SK-N-SH (cell line): Measurements from ENCODE around the gene ARHGAP26. TPM values are rescaled to one million over a fixed set of nuclear protein-coding genes. Genes with fewer than 3 reads are reported as not detected.

ENCODE experiments used
- CTCF ChIA-PET: fragments of 300-600, 350-600 bp; formaldehyde crosslinking; extraction: SDS; loops from one replicate; lab custom pipeline; 2021; lab: Yijun Ruan, JAX
- POLR2A ChIA-PET: fragments of 350-600 bp; sonication (Branson Sonifier 250); formaldehyde crosslinking; extraction: SDS; loops from one replicate; lab custom pipeline; 2020; ENCODE audit warnings: antibody characterized with exemption, inconsistent platforms; lab: Yijun Ruan, JAX
- DNase-seq: peaks from one replicate; pipeline ENCODE4 v3.0.0; 2012
- H2AFZ ChIP-seq: fragments of 200-600 bp; sonication (generic); 2 replicates; pipeline ENCODE4 v1.8.1; 2016; ENCODE audit warnings: antibody characterized with exemption, mild to moderate bottlenecking, low read depth
- H3F3A ChIP-seq: fragments of 200-600 bp; sonication (generic); replicated peaks from 2 replicates; pipeline ENCODE3; 2016; ENCODE audit warnings: antibody characterized with exemption, mild to moderate bottlenecking; ENCODE audit not compliant: insufficient read depth
- H3K27ac ChIP-seq, 2 experiments: fragments of 200-500 bp in 1 of 2; fragments of 200-600 bp in 1 of 2; sonication (Bioruptor generic) in 1 of 2; sonication (generic), shearing (Covaris generic) in 1 of 2; 2 replicates each; pipeline versions ENCODE4 v1.5.1 to v1.6.1; 2014 to 2016; ENCODE audit warnings: low read depth in 2 of 2, inconsistent platforms in 1 of 2, low read length in 1 of 2, mild to moderate bottlenecking in 1 of 2, mixed read lengths in 1 of 2
- H3K27me3 ChIP-seq: fragments of 200-600 bp; sonication (generic), shearing (Covaris generic); 2 replicates; pipeline ENCODE4 v1.6.1; 2016; ENCODE audit warnings: mixed run types; ENCODE audit not compliant: insufficient read depth
- H3K36me3 ChIP-seq, 2 experiments: fragments of 200-500 bp in 1 of 2; fragments of 200-600 bp in 1 of 2; sonication (Bioruptor generic) in 1 of 2; sonication (generic) in 1 of 2; replicated peaks in 1 of 2; 2 replicates each; pipeline versions ENCODE3 to v1.5.1; 2014 to 2016; ENCODE audit warnings: low read length in 1 of 2, mild to moderate bottlenecking in 1 of 2; ENCODE audit not compliant: insufficient read depth in 2 of 2, control insufficient read depth in 1 of 2
- H3K4me1 ChIP-seq, 2 experiments: fragments of 200-500 bp in 1 of 2; fragments of 200-600 bp in 1 of 2; sonication (Bioruptor generic) in 1 of 2; sonication (generic), shearing (Covaris generic) in 1 of 2; 2 replicates each; pipeline versions ENCODE4 v1.5.1 to v1.6.1; 2014 to 2016; ENCODE audit warnings: low read depth in 1 of 2, low read length in 1 of 2, mixed run types in 1 of 2; ENCODE audit not compliant: insufficient read depth in 2 of 2, control insufficient read depth in 1 of 2
- H3K4me2 ChIP-seq: fragments of 200-600 bp; sonication (generic), shearing (Covaris generic); 2 replicates; pipeline ENCODE4 v1.6.1; 2017; ENCODE audit warnings: mixed run types
- H3K4me3 ChIP-seq, 2 experiments: fragments of 200-500 bp in 1 of 2; fragments of 200-600 bp in 1 of 2; sonication (Bioruptor generic) in 1 of 2; sonication (generic), shearing (Covaris generic) in 1 of 2; 2 replicates each; pipeline versions ENCODE4 v1.5.1 to v1.8.1; 2014 to 2016; ENCODE audit warnings: low read depth in 2 of 2, inconsistent platforms in 1 of 2, low read length in 1 of 2, mild to moderate bottlenecking in 1 of 2, mixed read lengths in 1 of 2, moderate library complexity in 1 of 2
- H3K79me2 ChIP-seq: fragments of 200-600 bp; sonication (generic); 2 replicates; pipeline ENCODE4 v1.8.1; 2017; ENCODE audit warnings: mild to moderate bottlenecking; ENCODE audit not compliant: insufficient read depth
- H3K9ac ChIP-seq: fragments of 200-600 bp; sonication (generic); 2 replicates; pipeline ENCODE4 v1.6.1; 2017; ENCODE audit warnings: mixed run types
- H3K9me2 ChIP-seq: fragments of 200-600 bp; sonication (generic); 2 replicates; pipeline ENCODE4 v1.6.1; 2017; ENCODE audit warnings: mixed run types
- H3K9me3 ChIP-seq: fragments of 200-600 bp; sonication (generic); 2 replicates; pipeline ENCODE4 v1.6.1; 2017; ENCODE audit warnings: mixed run types, mild to moderate bottlenecking, moderate library complexity
- H4K20me1 ChIP-seq: fragments of 200-600 bp; sonication (generic); 2 replicates; pipeline ENCODE4 v1.6.1; 2017; ENCODE audit warnings: mild to moderate bottlenecking, mixed run types; ENCODE audit not compliant: insufficient read depth
- CHD2 ChIP-seq: fragments of 150-350 bp; IDR thresholded peaks from 2 replicates; pipeline ENCODE4 v1.6.1; 2018; ENCODE audit warnings: low read length; ENCODE audit not compliant: partially characterized antibody
- ELF1 ChIP-seq: IDR thresholded peaks from 2 replicates; pipeline ENCODE4 v1.4.0; 2012
- EZH2phosphoT487 ChIP-seq: fragments of 200-600 bp; sonication (generic); IDR thresholded peaks from 2 replicates; pipeline ENCODE4 v1.6.1; 2017; ENCODE audit warnings: low read depth, mixed run types, mild to moderate bottlenecking, antibody characterized with exemption, moderate library complexity, borderline replicate concordance
- GABPA ChIP-seq: IDR thresholded peaks from 2 replicates; pipeline ENCODE4 v1.4.0; 2012; ENCODE audit warnings: low read depth, mild to moderate bottlenecking
- JUND ChIP-seq: IDR thresholded peaks from 2 replicates; pipeline ENCODE4 v1.4.0; 2012
- NFIC ChIP-seq: IDR thresholded peaks from 2 replicates; pipeline ENCODE4 v1.4.0; 2012; ENCODE audit warnings: borderline replicate concordance
- RAD21 ChIP-seq: IDR thresholded peaks from 2 replicates; pipeline ENCODE4 v1.6.1; 2012; ENCODE audit warnings: mild to moderate bottlenecking, low read length
- RCOR1 ChIP-seq: fragments of 150-350 bp; IDR thresholded peaks from 2 replicates; pipeline ENCODE4 v1.6.1; 2017; ENCODE audit warnings: antibody characterized with exemption, low read length
- RFX5 ChIP-seq: IDR thresholded peaks from 2 replicates; pipeline ENCODE4 v1.6.1; 2012; ENCODE audit warnings: mild to moderate bottlenecking, improper control_type of control experiment, low read length
- SIN3A ChIP-seq: IDR thresholded peaks from 2 replicates; pipeline ENCODE4 v1.6.1; 2012; ENCODE audit warnings: low read depth, mild to moderate bottlenecking, low read length, moderate library complexity, borderline replicate concordance
- SMC3 ChIP-seq: IDR thresholded peaks from 2 replicates; pipeline ENCODE4 v1.6.1; 2012; ENCODE audit warnings: low read depth, low read length, improper control_type of control experiment
- TAF1 ChIP-seq: IDR thresholded peaks from 2 replicates; pipeline ENCODE4 v1.6.1; 2012; ENCODE audit warnings: low read depth, mild to moderate bottlenecking, low read length, moderate library complexity, borderline replicate concordance
- USF2 ChIP-seq: fragments of 150-350 bp; IDR thresholded peaks from 2 replicates; pipeline ENCODE4 v1.6.1; 2017; ENCODE audit warnings: antibody characterized with exemption, low read length, low read depth, borderline replicate concordance
- YY1 ChIP-seq: IDR thresholded peaks from 2 replicates; pipeline ENCODE4 v1.4.0; 2012; ENCODE audit warnings: low read depth, mild to moderate bottlenecking
- WGBS: methylation state at CpG from one replicate; pipeline ENCODE4 v1.1.6; 2017; ENCODE audit warnings: low lambda C conversion rate; 5-methylcytosine and 5-hydroxymethylcytosine counted together
- polyA plus RNA-seq, 3 experiments: library from polyadenylated mRNA; depleted of rRNA; stranded (reverse); fragments of >200 nt; gene quantifications; 2 replicates each; pipeline ENCODE4 v1.2.3, GENCODE V29; 2012
- TF ChIP-seq, protein P1 (sequence below): fragments of 150-350 bp; IDR thresholded peaks from 2 replicates; pipeline ENCODE4 v1.6.1; 2016; ENCODE audit warnings: mild to moderate bottlenecking, low read depth, low read length
- TF ChIP-seq, protein P2 (sequence below): IDR thresholded peaks from 2 replicates; pipeline ENCODE4 v1.4.0; 2012; ENCODE audit warnings: low read depth, borderline replicate concordance
- TF ChIP-seq, protein P3 (sequence below): IDR thresholded peaks from 2 replicates; pipeline ENCODE4; 2012
- TF ChIP-seq, protein P4 (sequence below): IDR thresholded peaks from 2 replicates; pipeline ENCODE4 v1.4.0; 2012; ENCODE audit warnings: low read depth, borderline replicate concordance
- TF ChIP-seq, protein P5 (sequence below): IDR thresholded peaks from 2 replicates; pipeline ENCODE4 v1.4.0; 2012; ENCODE audit warnings: low read depth
- TF ChIP-seq, protein P6 (sequence below): fragments of 200-600 bp; sonication (generic); IDR thresholded peaks from 2 replicates; pipeline ENCODE4 v1.6.1; 2017; ENCODE audit warnings: antibody characterized with exemption, mild to moderate bottlenecking, moderate library complexity

Gene ARHGAP26
- polyA plus RNA-seq, 1 of the 3 experiments (the other 2 are of a cell fraction), result 6.1 TPM

GRCh38 chr5:143002459-143003327, 232.5 kb downstream of the ARHGAP26 start (continued):
- TF ChIP-seq EZH2phosphoT487, result no peak
- no peak for TF ChIP-seq ELF1
- TF ChIP-seq, protein P1, sequence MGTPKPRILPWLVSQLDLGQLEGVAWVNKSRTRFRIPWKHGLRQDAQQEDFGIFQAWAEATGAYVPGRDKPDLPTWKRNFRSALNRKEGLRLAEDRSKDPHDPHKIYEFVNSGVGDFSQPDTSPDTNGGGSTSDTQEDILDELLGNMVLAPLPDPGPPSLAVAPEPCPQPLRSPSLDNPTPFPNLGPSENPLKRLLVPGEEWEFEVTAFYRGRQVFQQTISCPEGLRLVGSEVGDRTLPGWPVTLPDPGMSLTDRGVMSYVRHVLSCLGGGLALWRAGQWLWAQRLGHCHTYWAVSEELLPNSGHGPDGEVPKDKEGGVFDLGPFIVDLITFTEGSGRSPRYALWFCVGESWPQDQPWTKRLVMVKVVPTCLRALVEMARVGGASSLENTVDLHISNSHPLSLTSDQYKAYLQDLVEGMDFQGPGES, result no peak
- no peak for TF ChIP-seq SIN3A

DNA sequence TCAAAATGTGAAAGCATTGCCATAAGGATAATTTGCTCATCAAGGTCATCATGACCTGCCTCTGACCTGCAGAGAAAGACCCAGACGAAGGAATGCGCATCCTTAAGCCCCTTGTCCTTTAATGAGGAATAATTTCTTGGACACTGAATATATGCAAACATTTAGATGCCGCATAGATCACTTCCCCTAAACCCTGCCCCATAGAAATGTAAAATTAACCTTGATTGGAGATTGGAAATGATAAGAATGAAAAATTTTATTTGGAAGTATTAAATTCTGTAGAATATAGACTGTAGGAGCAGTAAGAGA, 233.1 kb downstream of the ARHGAP26 start:
- Histone ChIP-seq H3K27me3 (no peaks in the 10 kb centered on the region), H3F3A (peaks cover 17% of the 10 kb centered on the region), H3K4me1 (peaks cover 0 to 20% of the 10 kb centered on the region in 2 experiments; a peak in 3 of 4 replicates), H3K9me3 (no peaks in the 10 kb centered on the region), H3K27ac (peak overlapping the region in 1 of 2 experiments; percentile 78; a peak in 2 of 4 replicates), H2AFZ (no peak overlapping the region), H3K4me2 (no peak overlapping the region), H3K9me2 (no peaks in the 10 kb centered on the region), H3K9ac (0 out of 2 replicates have a peak overlapping the region, but pooled peaks have one; percentile 39), H3K79me2 (no peaks in the 10 kb centered on the region), H3K36me3 (no peaks in the 10 kb centered on the region), H4K20me1 (no peaks in the 10 kb centered on the region), H3K4me3 (no peak overlapping the region; a peak in 1 of 4 replicates)
- CTCF ChIA-PET, result interaction anchor here (0.6 to 3.0 kb wide), 20 partner anchors 9 to 1139 kb away, joined by 3 to 17 read pairs (median 3); partner anchors contain the start of gene NR3C1
- POLR2A ChIA-PET, result interaction anchor here (0.5 to 0.9 kb wide), 2 partner anchors 400 to 1383 kb away, joined by 3 to 8 read pairs; partner anchors contain the start of gene NR3C1
- no peak for DNase-seq
- 99% methylated on average over 3 of the region's 3 CpGs for WGBS
- TF ChIP-seq, protein P1, result no peak
- TF ChIP-seq, protein P2, sequence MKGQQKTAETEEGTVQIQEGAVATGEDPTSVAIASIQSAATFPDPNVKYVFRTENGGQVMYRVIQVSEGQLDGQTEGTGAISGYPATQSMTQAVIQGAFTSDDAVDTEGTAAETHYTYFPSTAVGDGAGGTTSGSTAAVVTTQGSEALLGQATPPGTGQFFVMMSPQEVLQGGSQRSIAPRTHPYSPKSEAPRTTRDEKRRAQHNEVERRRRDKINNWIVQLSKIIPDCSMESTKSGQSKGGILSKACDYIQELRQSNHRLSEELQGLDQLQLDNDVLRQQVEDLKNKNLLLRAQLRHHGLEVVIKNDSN, result no peak
- TF ChIP-seq RAD21, result no peak
- TF ChIP-seq, protein P3, sequence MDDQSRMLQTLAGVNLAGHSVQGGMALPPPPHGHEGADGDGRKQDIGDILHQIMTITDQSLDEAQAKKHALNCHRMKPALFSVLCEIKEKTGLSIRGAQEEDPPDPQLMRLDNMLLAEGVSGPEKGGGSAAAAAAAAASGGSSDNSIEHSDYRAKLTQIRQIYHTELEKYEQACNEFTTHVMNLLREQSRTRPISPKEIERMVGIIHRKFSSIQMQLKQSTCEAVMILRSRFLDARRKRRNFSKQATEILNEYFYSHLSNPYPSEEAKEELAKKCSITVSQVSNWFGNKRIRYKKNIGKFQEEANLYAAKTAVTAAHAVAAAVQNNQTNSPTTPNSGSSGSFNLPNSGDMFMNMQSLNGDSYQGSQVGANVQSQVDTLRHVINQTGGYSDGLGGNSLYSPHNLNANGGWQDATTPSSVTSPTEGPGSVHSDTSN, result no peak
- TF ChIP-seq NFIC, result no peak
- no peak for TF ChIP-seq RFX5
- TF ChIP-seq SMC3, result no peak
- TF ChIP-seq USF2, result no peak
- TF ChIP-seq RCOR1, result no peak
- TF ChIP-seq SIN3A, result no peak
- TF ChIP-seq, protein P4, sequence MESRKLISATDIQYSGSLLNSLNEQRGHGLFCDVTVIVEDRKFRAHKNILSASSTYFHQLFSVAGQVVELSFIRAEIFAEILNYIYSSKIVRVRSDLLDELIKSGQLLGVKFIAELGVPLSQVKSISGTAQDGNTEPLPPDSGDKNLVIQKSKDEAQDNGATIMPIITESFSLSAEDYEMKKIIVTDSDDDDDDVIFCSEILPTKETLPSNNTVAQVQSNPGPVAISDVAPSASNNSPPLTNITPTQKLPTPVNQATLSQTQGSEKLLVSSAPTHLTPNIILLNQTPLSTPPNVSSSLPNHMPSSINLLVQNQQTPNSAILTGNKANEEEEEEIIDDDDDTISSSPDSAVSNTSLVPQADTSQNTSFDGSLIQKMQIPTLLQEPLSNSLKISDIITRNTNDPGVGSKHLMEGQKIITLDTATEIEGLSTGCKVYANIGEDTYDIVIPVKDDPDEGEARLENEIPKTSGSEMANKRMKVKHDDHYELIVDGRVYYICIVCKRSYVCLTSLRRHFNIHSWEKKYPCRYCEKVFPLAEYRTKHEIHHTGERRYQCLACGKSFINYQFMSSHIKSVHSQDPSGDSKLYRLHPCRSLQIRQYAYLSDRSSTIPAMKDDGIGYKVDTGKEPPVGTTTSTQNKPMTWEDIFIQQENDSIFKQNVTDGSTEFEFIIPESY, result no peak
- no peak for TF ChIP-seq JUND
- TF ChIP-seq YY1, result no peak
- TF ChIP-seq, protein P5, sequence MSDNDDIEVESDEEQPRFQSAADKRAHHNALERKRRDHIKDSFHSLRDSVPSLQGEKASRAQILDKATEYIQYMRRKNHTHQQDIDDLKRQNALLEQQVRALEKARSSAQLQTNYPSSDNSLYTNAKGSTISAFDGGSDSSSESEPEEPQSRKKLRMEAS, result no peak
- TF ChIP-seq CHD2, result no peak
- TF ChIP-seq ELF1, result no peak
- TF ChIP-seq TAF1, result no peak
- TF ChIP-seq, protein P6, sequence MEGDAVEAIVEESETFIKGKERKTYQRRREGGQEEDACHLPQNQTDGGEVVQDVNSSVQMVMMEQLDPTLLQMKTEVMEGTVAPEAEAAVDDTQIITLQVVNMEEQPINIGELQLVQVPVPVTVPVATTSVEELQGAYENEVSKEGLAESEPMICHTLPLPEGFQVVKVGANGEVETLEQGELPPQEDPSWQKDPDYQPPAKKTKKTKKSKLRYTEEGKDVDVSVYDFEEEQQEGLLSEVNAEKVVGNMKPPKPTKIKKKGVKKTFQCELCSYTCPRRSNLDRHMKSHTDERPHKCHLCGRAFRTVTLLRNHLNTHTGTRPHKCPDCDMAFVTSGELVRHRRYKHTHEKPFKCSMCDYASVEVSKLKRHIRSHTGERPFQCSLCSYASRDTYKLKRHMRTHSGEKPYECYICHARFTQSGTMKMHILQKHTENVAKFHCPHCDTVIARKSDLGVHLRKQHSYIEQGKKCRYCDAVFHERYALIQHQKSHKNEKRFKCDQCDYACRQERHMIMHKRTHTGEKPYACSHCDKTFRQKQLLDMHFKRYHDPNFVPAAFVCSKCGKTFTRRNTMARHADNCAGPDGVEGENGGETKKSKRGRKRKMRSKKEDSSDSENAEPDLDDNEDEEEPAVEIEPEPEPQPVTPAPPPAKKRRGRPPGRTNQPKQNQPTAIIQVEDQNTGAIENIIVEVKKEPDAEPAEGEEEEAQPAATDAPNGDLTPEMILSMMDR, result no peak; the same call in 1 of the 2 replicates
- TF ChIP-seq GABPA, result no peak
